Liver (tissue), 3 donors: Measurements from ENCODE around the gene PALD1.

Experiments used
- GABPA ChIP-seq, 2 donors: IDR thresholded peaks in 1 of 2; conservative IDR thresholded peaks in 1 of 2; 2 replicates each; pipeline ENCODE4 v1.6.1; 2016; ENCODE audit warnings: antibody characterized with exemption in 2 of 2, mild to moderate bottlenecking in 1 of 2, moderate library complexity in 1 of 2
- JUND ChIP-seq, 2 donors: IDR thresholded peaks; 2 replicates each; pipeline ENCODE4 v1.6.1; 2016; ENCODE audit warnings: antibody characterized with exemption in 2 of 2
- TF ChIP-seq, protein P1 (sequence below): fragments of 150-350 bp; IDR thresholded peaks from 2 replicates; pipeline ENCODE4 v1.5.1; 2017; ENCODE audit warnings: improper control_type of control experiment, low read depth, low read length; ENCODE audit not compliant: missing input control
- TF ChIP-seq, protein P2 (sequence below): IDR thresholded peaks from 2 replicates; pipeline ENCODE4 v1.6.1; 2016; ENCODE audit warnings: antibody characterized with exemption, mild to moderate bottlenecking
- donor health status: healthy.
- donor health status: healthy.

DNA sequence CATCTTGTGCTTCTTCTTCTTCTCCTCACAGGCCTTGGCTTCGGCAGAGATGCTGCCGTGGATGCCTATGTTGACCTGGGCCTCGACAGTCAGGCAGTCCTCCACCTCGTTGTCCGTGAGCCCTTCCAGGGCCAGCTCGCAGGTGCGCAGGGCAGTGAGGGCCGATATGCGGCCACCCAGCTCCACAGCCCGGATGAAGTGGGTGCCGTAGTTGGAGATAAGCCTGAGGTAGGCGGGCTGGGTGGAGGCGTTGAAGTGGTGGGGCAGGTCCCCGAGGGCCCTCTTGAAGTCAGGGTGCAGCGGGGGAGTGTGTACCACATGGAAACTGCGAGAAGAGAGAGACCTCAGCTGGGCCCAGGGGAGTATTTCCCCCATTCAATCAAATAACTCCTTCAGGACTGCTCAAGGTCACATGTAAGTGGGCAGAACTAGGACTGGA lies 120.3 kb downstream of the PALD1 start:
- TF ChIP-seq GABPA (IDR thresholded peaks at IDR 0.05 in 1 of 2, conservative IDR thresholded peaks at IDR 0.05 in 1 of 2) (no peak), JUND (IDR thresholded peaks at IDR 0.05) (no peak)
- TF ChIP-seq, protein P1, sequence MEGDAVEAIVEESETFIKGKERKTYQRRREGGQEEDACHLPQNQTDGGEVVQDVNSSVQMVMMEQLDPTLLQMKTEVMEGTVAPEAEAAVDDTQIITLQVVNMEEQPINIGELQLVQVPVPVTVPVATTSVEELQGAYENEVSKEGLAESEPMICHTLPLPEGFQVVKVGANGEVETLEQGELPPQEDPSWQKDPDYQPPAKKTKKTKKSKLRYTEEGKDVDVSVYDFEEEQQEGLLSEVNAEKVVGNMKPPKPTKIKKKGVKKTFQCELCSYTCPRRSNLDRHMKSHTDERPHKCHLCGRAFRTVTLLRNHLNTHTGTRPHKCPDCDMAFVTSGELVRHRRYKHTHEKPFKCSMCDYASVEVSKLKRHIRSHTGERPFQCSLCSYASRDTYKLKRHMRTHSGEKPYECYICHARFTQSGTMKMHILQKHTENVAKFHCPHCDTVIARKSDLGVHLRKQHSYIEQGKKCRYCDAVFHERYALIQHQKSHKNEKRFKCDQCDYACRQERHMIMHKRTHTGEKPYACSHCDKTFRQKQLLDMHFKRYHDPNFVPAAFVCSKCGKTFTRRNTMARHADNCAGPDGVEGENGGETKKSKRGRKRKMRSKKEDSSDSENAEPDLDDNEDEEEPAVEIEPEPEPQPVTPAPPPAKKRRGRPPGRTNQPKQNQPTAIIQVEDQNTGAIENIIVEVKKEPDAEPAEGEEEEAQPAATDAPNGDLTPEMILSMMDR = no peak
- TF ChIP-seq, protein P2, sequence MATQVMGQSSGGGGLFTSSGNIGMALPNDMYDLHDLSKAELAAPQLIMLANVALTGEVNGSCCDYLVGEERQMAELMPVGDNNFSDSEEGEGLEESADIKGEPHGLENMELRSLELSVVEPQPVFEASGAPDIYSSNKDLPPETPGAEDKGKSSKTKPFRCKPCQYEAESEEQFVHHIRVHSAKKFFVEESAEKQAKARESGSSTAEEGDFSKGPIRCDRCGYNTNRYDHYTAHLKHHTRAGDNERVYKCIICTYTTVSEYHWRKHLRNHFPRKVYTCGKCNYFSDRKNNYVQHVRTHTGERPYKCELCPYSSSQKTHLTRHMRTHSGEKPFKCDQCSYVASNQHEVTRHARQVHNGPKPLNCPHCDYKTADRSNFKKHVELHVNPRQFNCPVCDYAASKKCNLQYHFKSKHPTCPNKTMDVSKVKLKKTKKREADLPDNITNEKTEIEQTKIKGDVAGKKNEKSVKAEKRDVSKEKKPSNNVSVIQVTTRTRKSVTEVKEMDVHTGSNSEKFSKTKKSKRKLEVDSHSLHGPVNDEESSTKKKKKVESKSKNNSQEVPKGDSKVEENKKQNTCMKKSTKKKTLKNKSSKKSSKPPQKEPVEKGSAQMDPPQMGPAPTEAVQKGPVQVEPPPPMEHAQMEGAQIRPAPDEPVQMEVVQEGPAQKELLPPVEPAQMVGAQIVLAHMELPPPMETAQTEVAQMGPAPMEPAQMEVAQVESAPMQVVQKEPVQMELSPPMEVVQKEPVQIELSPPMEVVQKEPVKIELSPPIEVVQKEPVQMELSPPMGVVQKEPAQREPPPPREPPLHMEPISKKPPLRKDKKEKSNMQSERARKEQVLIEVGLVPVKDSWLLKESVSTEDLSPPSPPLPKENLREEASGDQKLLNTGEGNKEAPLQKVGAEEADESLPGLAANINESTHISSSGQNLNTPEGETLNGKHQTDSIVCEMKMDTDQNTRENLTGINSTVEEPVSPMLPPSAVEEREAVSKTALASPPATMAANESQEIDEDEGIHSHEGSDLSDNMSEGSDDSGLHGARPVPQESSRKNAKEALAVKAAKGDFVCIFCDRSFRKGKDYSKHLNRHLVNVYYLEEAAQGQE = no peak
